ELF-1 (cell line): ENCODE data around the gene MAGI1.
"Not testable (repeated sequence)": the region's sequence is repeated elsewhere in the genome, so short reads cannot be mapped to it uniquely, and the experiment has no call there.

Experiments
- DNase-seq: peaks from one replicate; pipeline ENCODE4 v3.0.0-alpha.2; 2016; ENCODE audit warnings: low read depth, low spot score

MAGI1 gene

GRCh38 chr3:65632414-65632813 is 406.3 kb downstream of the MAGI1 start:
- no peak for DNase-seq

- DNase-seq, result no peak
Measured at GRCh38 chr3:65628978-65629377, 409.7 kb downstream of the MAGI1 start.

GRCh38 chr3:65627062-65627461 is 411.7 kb downstream of the MAGI1 start:
- DNase-seq, result no peak

- no peak for DNase-seq
Measured at GRCh38 chr3:65625305-65625704, 413.4 kb downstream of the MAGI1 start.

GRCh38 chr3:65623362-65623761 is 415.4 kb downstream of the MAGI1 start:
- no peak for DNase-seq

- DNase-seq, result no peak
Measured at GRCh38 chr3:65619888-65620287, 418.8 kb downstream of the MAGI1 start.

GRCh38 chr3:65619451-65619881 is 419.3 kb downstream of the MAGI1 start:
- DNase-seq, result no peak

- DNase-seq, result no peak
Measured at GRCh38 chr3:65618599-65618998, 420.1 kb downstream of the MAGI1 start.

GRCh38 chr3:65617787-65618186 is 420.9 kb downstream of the MAGI1 start:
- no peak for DNase-seq

GRCh38 chr3:65617209-65617608 is 421.5 kb downstream of the MAGI1 start:
- no peak for DNase-seq

- DNase-seq, result no peak
Measured at GRCh38 chr3:65616563-65616962, 422.2 kb downstream of the MAGI1 start.

- DNase-seq, result no peak
Measured at GRCh38 chr3:65615329-65615728, 423.4 kb downstream of the MAGI1 start.

GRCh38 chr3:65614585-65614984 is 424.1 kb downstream of the MAGI1 start:
- DNase-seq, result no peak

GRCh38 chr3:65607965-65608460 is 430.7 kb downstream of the MAGI1 start:
- not testable (repeated sequence) for DNase-seq

GRCh38 chr3:65607101-65607500 is 431.6 kb downstream of the MAGI1 start:
- DNase-seq, result no peak

- no peak for DNase-seq
Measured at GRCh38 chr3:65605876-65606432, 432.8 kb downstream of the MAGI1 start.

- no peak for DNase-seq
Measured at GRCh38 chr3:65604863-65605526, 433.7 kb downstream of the MAGI1 start.

- DNase-seq, result no peak
Measured at GRCh38 chr3:65603631-65604030, 435.1 kb downstream of the MAGI1 start.

- no peak for DNase-seq
Measured at GRCh38 chr3:65600888-65601287, 437.8 kb downstream of the MAGI1 start.

GRCh38 chr3:65597952-65598413 is 440.7 kb downstream of the MAGI1 start:
- DNase-seq, result no peak

GRCh38 chr3:65597226-65597951 is 441.3 kb downstream of the MAGI1 start:
- DNase-seq, result peak; percentile 90

GRCh38 chr3:65596571-65597225 is 442.0 kb downstream of the MAGI1 start:
- DNase-seq, result peak; percentile 32
